H9 (cell line): ENCODE measurements around the gene HHAT. TPM values are rescaled to one million over a fixed set of nuclear protein-coding genes. Genes with fewer than 3 reads are reported as not detected.

Experiments used
- DNase-seq: peaks from one replicate; pipeline ENCODE4 v3.0.0-alpha.2; 2017
- H2AFZ ChIP-seq: one replicate; pipeline ENCODE4 v1.6.1; 2013; ENCODE audit warnings: mild to moderate bottlenecking, low read length, control low read depth, moderate library complexity
- H2AK5ac ChIP-seq: 2 replicates; pipeline ENCODE4 v1.6.1; 2013; ENCODE audit warnings: low read length, control low read depth, mixed read lengths; ENCODE audit not compliant: insufficient read length
- H2BK120ac ChIP-seq: one replicate; pipeline ENCODE4 v1.6.1; 2013; ENCODE audit warnings: low read depth, mild to moderate bottlenecking, low read length, control low read depth, inconsistent platforms; ENCODE audit not compliant: poor library complexity, severe bottlenecking
- H2BK12ac ChIP-seq: 2 replicates; pipeline ENCODE4 v1.6.1; 2013; ENCODE audit warnings: low read length, control low read depth, mixed read lengths, low read depth; ENCODE audit not compliant: insufficient read length
- H2BK15ac ChIP-seq: 2 replicates; pipeline ENCODE4 v1.6.1; 2013; ENCODE audit warnings: low read depth, low read length, control low read depth
- H2BK20ac ChIP-seq: one replicate; pipeline ENCODE4 v1.6.1; 2013; ENCODE audit warnings: low read depth, mild to moderate bottlenecking, low read length, control low read depth, inconsistent platforms; ENCODE audit not compliant: poor library complexity, severe bottlenecking
- H2BK5ac ChIP-seq: 2 replicates; pipeline ENCODE4 v1.6.1; 2013; ENCODE audit warnings: low read length, control low read depth, mixed read lengths; ENCODE audit not compliant: insufficient read length
- H3K14ac ChIP-seq: 2 replicates; pipeline ENCODE4 v1.6.1; 2013; ENCODE audit warnings: low read length, control low read depth; ENCODE audit not compliant: insufficient read depth
- H3K18ac ChIP-seq: 2 replicates; pipeline ENCODE4 v1.6.1; 2013; ENCODE audit warnings: low read depth, mild to moderate bottlenecking, mixed read lengths, low read length, control low read depth; ENCODE audit not compliant: insufficient read length
- H3K23ac ChIP-seq: 2 replicates; pipeline ENCODE4 v1.6.1; 2013; ENCODE audit warnings: low read length, control low read depth, mixed read lengths, low read depth; ENCODE audit not compliant: insufficient read length
- H3K23me2 ChIP-seq: 2 replicates; pipeline ENCODE4 v1.6.1; 2013; ENCODE audit warnings: low read depth, mild to moderate bottlenecking, mixed read lengths, low read length, control low read depth; ENCODE audit not compliant: insufficient read length, poor library complexity, severe bottlenecking
- H3K27ac ChIP-seq: 2 replicates; pipeline ENCODE4 v1.5.1; 2013; ENCODE audit warnings: low read length, control low read depth, mixed read lengths, low read depth; ENCODE audit not compliant: insufficient read length
- H3K27me3 ChIP-seq: 2 replicates; pipeline ENCODE4 v1.6.1; 2013; ENCODE audit warnings: low read length, control low read depth, inconsistent platforms; ENCODE audit not compliant: insufficient read depth
- H3K4ac ChIP-seq: 2 replicates; pipeline ENCODE4 v1.6.1; 2013; ENCODE audit warnings: low read depth, mild to moderate bottlenecking, control low read depth, inconsistent platforms, low read length, moderate library complexity
- H3K4me1 ChIP-seq: 2 replicates; pipeline ENCODE4 v1.6.1; 2013; ENCODE audit warnings: low read length, control low read depth, inconsistent platforms; ENCODE audit not compliant: insufficient read depth
- H3K4me2 ChIP-seq: 2 replicates; pipeline ENCODE4 v1.6.1; 2013; ENCODE audit warnings: low read length, control low read depth, mixed read lengths; ENCODE audit not compliant: insufficient read length, insufficient read depth
- H3K56ac ChIP-seq: 2 replicates; pipeline ENCODE4 v1.6.1; 2013; ENCODE audit warnings: low read depth, mild to moderate bottlenecking, mixed read lengths, low read length, control low read depth; ENCODE audit not compliant: insufficient read length
- H3K79me1 ChIP-seq: 2 replicates; pipeline ENCODE4 v1.6.1; 2013; ENCODE audit warnings: low read depth, mild to moderate bottlenecking, moderate library complexity, low read length, control low read depth, inconsistent platforms; ENCODE audit not compliant: insufficient read depth, poor library complexity, severe bottlenecking
- H3K79me2 ChIP-seq: 2 replicates; pipeline ENCODE4 v1.6.1; 2013; ENCODE audit warnings: low read length, control low read depth, inconsistent platforms; ENCODE audit not compliant: insufficient read depth
- H3K9ac ChIP-seq: 2 replicates; pipeline ENCODE4 v1.6.1; 2013; ENCODE audit warnings: low read length, control low read depth, mixed read lengths; ENCODE audit not compliant: insufficient read length; ENCODE audit errors: extremely low read depth
- H3K9me3 ChIP-seq: one replicate; pipeline ENCODE4 v1.6.1; 2013; ENCODE audit warnings: low read depth, low read length, inconsistent platforms; ENCODE audit not compliant: control insufficient read depth
- H3T11ph ChIP-seq: one replicate; pipeline ENCODE4 v1.6.1; 2013; ENCODE audit warnings: mild to moderate bottlenecking, low read length, control low read depth, inconsistent platforms
- H4K20me1 ChIP-seq: one replicate; pipeline ENCODE4 v1.6.1; 2013; ENCODE audit not compliant: control insufficient read depth, insufficient read length, insufficient read depth
- H4K5ac ChIP-seq: 2 replicates; pipeline ENCODE4 v1.6.1; 2013; ENCODE audit warnings: low read depth, mild to moderate bottlenecking, mixed read lengths, low read length, control low read depth; ENCODE audit not compliant: insufficient read length
- H4K8ac ChIP-seq: replicated peaks from 2 replicates; pipeline ENCODE4 v1.6.1; 2013; ENCODE audit warnings: low read length, control low read depth, mixed read lengths, low read depth; ENCODE audit not compliant: insufficient read length
- H4K91ac ChIP-seq: 2 replicates; pipeline ENCODE4 v1.6.1; 2013; ENCODE audit warnings: low read depth, mild to moderate bottlenecking, moderate library complexity, mixed read lengths, low read length, control low read depth; ENCODE audit not compliant: insufficient read length
- H3K27ac Mint-ChIP-seq, 3 experiments: 2 replicates in 2 of 3; 3 replicates in 1 of 3; pipeline ENCODE4 v1.8.0; 2020 to 2021; ENCODE audit warnings: mixed read lengths in 3 of 3, mild to moderate bottlenecking in 1 of 3, moderate library complexity in 1 of 3
- H3K27me3 Mint-ChIP-seq: 2 replicates; pipeline ENCODE4 v1.8.0; 2021; ENCODE audit warnings: low read depth, mild to moderate bottlenecking, moderate library complexity, mixed read lengths
- H3K36me3 Mint-ChIP-seq, 3 experiments: 2 replicates in 2 of 3; 3 replicates in 1 of 3; pipeline ENCODE4 v1.8.0; 2020 to 2021; ENCODE audit warnings: low read depth in 3 of 3, mixed read lengths in 3 of 3; ENCODE audit not compliant: insufficient read depth in 1 of 3
- H3K4me1 Mint-ChIP-seq, 2 experiments: 2 replicates each; pipeline ENCODE4 v1.8.0; 2020; ENCODE audit warnings: mixed read lengths in 2 of 2
- H3K4me3 Mint-ChIP-seq, 2 experiments: 2 replicates in 1 of 2; 3 replicates in 1 of 2; pipeline ENCODE4 v1.8.0; 2020 to 2021; ENCODE audit warnings: mild to moderate bottlenecking in 2 of 2, mixed read lengths in 2 of 2, moderate library complexity in 1 of 2
- H3K9me3 Mint-ChIP-seq, 2 experiments: 2 replicates in 1 of 2; 3 replicates in 1 of 2; pipeline ENCODE4 v1.8.0; 2020; ENCODE audit warnings: mild to moderate bottlenecking in 2 of 2, mixed read lengths in 2 of 2, moderate library complexity in 1 of 2
- WGBS: extraction: QIAGEN DNeasy Blood & Tissue Kit; methylation state at CpG from one replicate; pipeline ENCODE4 v1.1.7; 2013; ENCODE audit warnings: missing lambda C conversion rate, low lambda C conversion rate, mixed read lengths; ENCODE audit not compliant: insufficient read length; ENCODE audit errors: extremely low coverage; 5-methylcytosine and 5-hydroxymethylcytosine counted together
- total RNA-seq: library from RNA; stranded (reverse); gene quantifications from 2 replicates; pipeline ENCODE4 v1.2.1, GENCODE V29; 2021
- TF ChIP-seq, protein P1 (sequence below): fragments of 200-600 bp; sonication (generic); conservative IDR thresholded peaks from 3 replicates; pipeline ENCODE4 v1.8.0; 2021; ENCODE audit warnings: antibody characterized with exemption, mild to moderate bottlenecking

HHAT gene
- total RNA-seq, 1 experiment from 2014 or later, result 0.48 TPM

DNA sequence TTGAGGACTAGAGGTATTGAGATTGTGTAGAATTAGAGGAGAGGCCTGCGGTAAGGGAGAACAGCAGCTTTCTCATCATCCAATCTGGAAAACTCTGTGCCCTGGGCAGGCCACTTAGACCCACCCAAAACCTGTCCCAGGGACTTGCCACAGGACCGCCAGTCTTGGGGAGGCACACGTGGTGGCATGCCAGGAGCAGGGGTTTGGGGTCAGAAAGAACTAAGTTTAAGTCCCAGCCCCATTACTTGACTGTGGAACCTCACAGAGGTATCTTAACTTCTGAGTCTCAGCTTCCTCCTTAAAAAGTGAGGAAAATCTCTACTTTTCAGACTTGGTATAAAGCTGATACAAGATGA lies 356.6 kb downstream of the HHAT start:
- TF ChIP-seq, protein P1, sequence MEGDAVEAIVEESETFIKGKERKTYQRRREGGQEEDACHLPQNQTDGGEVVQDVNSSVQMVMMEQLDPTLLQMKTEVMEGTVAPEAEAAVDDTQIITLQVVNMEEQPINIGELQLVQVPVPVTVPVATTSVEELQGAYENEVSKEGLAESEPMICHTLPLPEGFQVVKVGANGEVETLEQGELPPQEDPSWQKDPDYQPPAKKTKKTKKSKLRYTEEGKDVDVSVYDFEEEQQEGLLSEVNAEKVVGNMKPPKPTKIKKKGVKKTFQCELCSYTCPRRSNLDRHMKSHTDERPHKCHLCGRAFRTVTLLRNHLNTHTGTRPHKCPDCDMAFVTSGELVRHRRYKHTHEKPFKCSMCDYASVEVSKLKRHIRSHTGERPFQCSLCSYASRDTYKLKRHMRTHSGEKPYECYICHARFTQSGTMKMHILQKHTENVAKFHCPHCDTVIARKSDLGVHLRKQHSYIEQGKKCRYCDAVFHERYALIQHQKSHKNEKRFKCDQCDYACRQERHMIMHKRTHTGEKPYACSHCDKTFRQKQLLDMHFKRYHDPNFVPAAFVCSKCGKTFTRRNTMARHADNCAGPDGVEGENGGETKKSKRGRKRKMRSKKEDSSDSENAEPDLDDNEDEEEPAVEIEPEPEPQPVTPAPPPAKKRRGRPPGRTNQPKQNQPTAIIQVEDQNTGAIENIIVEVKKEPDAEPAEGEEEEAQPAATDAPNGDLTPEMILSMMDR, result no peak
- Histone ChIP-seq H4K20me1 (no peaks in the 10 kb centered on the region), H2AK5ac (no peak overlapping the region), H3K18ac (no peak overlapping the region), H3K4me1 (no peaks in the 10 kb centered on the region), H3K9ac (no peak overlapping the region), H4K5ac (no peak overlapping the region), H3K23ac (no peak overlapping the region), H3K4me2 (no peak overlapping the region), H2BK12ac (no peak overlapping the region), H2BK15ac (no peak overlapping the region), H3T11ph (no peak overlapping the region), H2BK120ac (no peak overlapping the region), H2AFZ (no peak overlapping the region), H3K9me3 (no peaks in the 10 kb centered on the region), H2BK5ac (no peak overlapping the region), H2BK20ac (no peak overlapping the region), H3K79me1 (no peaks in the 10 kb centered on the region), H4K8ac (no peak overlapping the region), H3K56ac (no peak overlapping the region), H3K79me2 (no peaks in the 10 kb centered on the region), H3K27ac (no peak overlapping the region), H3K23me2 (no peaks in the 10 kb centered on the region), H3K4ac (no peak overlapping the region), H4K91ac (no peak overlapping the region), H3K27me3 (no peaks in the 10 kb centered on the region), H3K14ac (no peak overlapping the region)
- H3K27ac Mint-ChIP-seq, result no peak overlapping the region
- H3K9me3 Mint-ChIP-seq, result no peaks in the 10 kb centered on the region
- no peaks in the 10 kb centered on the region for H3K4me1 Mint-ChIP-seq
- H3K36me3 Mint-ChIP-seq, result no peaks in the 10 kb centered on the region
- no peak overlapping the region for H3K4me3 Mint-ChIP-seq
- WGBS, result no CpG with 5 or more reads among the region's 3 CpGs
- H3K27me3 Mint-ChIP-seq, result no peaks in the 10 kb centered on the region
- no peak for DNase-seq
